Activated T-cell treated with anti-CD3 and anti-CD28 coated beads, Interleukin-2, amount 50 U/mL, for 24 hours (primary cell): ENCODE data around the gene PPP2R5D.

Experiments
- DNase-seq: peaks from one replicate; pipeline ENCODE4 v3.0.0-alpha.2; 2020
- H3K27ac Mint-ChIP-seq: 2 replicates; pipeline ENCODE4 v1.8.0; 2020; ENCODE audit warnings: mild to moderate bottlenecking, mixed read lengths
- H3K27me3 Mint-ChIP-seq: 2 replicates; pipeline ENCODE4 v1.8.0; 2020; ENCODE audit warnings: mixed read lengths
- H3K36me3 Mint-ChIP-seq: 2 replicates; pipeline ENCODE4 v1.8.0; 2020; ENCODE audit warnings: low read depth, mixed read lengths
- H3K4me1 Mint-ChIP-seq: 2 replicates; pipeline ENCODE4 v1.8.0; 2020; ENCODE audit warnings: low read depth, mixed read lengths
- H3K4me3 Mint-ChIP-seq: 2 replicates; pipeline ENCODE4 v1.8.0; 2020; ENCODE audit warnings: mild to moderate bottlenecking, moderate library complexity, mixed read lengths
- H3K9me3 Mint-ChIP-seq: 2 replicates; pipeline ENCODE4 v1.8.0; 2020; ENCODE audit warnings: mixed read lengths

Gene PPP2R5D

DNA sequence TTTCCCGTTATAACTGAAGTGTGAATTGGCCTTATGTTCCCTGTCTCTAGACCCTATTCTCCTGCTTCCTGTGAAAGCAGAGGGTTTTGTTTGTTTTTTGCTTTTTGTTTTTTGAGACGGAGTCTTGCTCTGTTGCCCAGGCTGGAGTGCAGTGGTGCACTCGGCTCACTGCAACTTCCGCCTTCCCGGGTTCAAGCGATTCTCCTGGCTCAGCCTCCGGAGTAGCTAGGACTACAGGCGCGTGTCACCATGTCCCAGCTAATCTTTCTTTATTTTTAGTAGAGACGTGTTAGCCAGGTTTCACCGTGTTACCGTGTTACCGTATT is 24.5 kb upstream of the PPP2R5D start:
- no peak for DNase-seq
- Mint-ChIP-seq H3K4me1 (peaks cover 15% of the 10 kb centered on the region), H3K36me3 (peaks cover 20% of the 10 kb centered on the region), H3K27ac (no peak overlapping the region), H3K4me3 (peak overlapping the region; percentile 65), H3K9me3 (no peaks in the 10 kb centered on the region), H3K27me3 (no peaks in the 10 kb centered on the region)

DNA sequence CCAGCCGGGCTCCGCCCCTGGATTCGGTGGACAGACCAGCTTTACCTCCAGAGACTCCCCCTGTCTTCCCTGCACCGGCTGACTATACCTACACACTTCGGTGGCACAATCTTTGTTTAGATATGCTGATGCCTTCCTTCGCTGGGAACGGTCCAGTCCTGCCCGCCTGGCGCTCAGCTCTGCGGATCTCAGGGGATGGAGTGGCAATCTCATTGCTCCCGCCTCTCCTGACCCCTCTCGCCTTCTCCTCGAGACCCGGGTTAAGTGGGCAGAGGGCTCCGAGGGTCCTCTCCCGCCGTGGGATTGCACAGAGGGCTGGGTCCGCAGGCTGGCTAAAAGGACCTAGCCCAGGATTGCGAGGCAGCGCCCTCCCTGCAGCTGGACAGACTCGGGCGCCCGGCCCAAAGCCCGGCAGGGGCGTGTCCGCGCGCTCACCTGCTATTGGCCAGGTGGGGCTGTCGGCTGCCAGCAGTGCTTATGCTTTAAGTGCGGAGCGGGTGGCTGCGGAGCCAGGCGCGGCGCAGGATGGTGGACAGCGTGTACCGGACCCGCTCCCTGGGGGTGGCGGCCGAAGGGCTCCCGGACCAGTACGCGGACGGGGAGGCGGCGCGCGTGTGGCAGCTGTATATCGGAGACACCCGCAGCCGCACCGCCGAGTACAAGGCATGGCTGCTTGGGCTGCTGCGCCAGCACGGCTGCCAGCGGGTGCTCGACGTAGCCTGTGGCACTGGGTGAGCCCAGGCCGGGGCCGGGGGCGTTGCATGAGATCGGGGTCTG is 23.9 kb upstream of the PPP2R5D start, which contains the start of gene GNMT:
TSS of gene GNMT (plus strand) at position 512 of the 777 bp plus-strand sequence. CDS start at position 526, 14 bp downstream.
- Mint-ChIP-seq H3K4me1 (peaks cover 15% of the 10 kb centered on the region), H3K4me3 (peak within 1 kb of the TSS; percentile 65), H3K27me3 (no peaks in the 10 kb centered on the region), H3K36me3 (peaks cover 22% of the 10 kb centered on the region), H3K9me3 (no peaks in the 10 kb centered on the region), H3K27ac (no peak within 1 kb of the TSS)
- peak; percentile 63 for DNase-seq

DNA sequence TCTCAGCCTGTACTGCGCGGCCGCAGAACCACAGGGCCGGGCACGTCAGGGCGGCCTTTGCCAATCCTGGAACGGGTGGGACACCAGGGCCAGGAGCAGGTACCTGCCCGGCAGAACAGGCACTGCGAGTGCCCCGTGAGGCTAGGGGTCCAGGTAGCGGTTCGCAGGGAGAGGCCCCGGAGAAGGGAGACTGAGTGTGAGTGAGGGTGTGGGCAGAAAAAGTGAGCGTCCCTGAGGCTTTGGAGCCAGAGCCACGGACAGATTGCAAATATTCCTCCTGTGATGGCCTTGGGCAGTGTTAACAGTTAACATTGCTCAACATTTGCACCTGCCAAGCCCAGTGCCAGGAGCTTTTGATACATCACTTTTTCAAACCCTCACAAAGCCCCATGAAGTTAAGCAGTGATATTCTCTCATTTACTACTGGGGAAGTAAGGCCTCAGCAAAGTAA is 23.3 kb upstream of the PPP2R5D start:
- no peak for DNase-seq
- Mint-ChIP-seq H3K27me3 (no peaks in the 10 kb centered on the region), H3K4me3 (peak overlapping the region; percentile 65), H3K36me3 (peaks cover 28% of the 10 kb centered on the region), H3K4me1 (peaks cover 15% of the 10 kb centered on the region), H3K27ac (no peak overlapping the region), H3K9me3 (no peaks in the 10 kb centered on the region)

DNA sequence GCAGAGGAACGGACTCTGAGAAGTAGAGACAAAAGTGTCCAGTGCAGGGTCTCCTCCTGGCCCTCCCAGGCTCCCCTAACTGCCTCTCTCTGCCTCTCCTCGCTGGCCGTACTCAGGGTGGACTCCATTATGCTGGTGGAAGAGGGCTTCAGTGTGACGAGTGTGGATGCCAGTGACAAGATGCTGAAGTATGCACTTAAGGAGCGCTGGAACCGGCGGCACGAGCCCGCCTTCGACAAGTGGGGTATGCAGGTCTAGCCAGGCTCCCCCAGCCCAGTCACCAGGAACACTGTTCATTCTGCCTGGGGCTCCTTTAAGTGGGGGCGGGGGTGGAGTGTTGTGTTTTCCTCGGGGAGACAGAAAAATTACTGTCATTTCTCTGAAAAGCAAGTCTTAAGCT is 22.3 kb upstream of the PPP2R5D start:
- H3K27me3 Mint-ChIP-seq, result no peaks in the 10 kb centered on the region
- no peaks in the 10 kb centered on the region for H3K9me3 Mint-ChIP-seq
- H3K4me1 Mint-ChIP-seq, result peaks cover 15% of the 10 kb centered on the region
- H3K4me3 Mint-ChIP-seq, result no peak overlapping the region
- H3K27ac Mint-ChIP-seq, result no peak overlapping the region
- DNase-seq, result no peak
- H3K36me3 Mint-ChIP-seq, result peaks cover 34% of the 10 kb centered on the region

DNA sequence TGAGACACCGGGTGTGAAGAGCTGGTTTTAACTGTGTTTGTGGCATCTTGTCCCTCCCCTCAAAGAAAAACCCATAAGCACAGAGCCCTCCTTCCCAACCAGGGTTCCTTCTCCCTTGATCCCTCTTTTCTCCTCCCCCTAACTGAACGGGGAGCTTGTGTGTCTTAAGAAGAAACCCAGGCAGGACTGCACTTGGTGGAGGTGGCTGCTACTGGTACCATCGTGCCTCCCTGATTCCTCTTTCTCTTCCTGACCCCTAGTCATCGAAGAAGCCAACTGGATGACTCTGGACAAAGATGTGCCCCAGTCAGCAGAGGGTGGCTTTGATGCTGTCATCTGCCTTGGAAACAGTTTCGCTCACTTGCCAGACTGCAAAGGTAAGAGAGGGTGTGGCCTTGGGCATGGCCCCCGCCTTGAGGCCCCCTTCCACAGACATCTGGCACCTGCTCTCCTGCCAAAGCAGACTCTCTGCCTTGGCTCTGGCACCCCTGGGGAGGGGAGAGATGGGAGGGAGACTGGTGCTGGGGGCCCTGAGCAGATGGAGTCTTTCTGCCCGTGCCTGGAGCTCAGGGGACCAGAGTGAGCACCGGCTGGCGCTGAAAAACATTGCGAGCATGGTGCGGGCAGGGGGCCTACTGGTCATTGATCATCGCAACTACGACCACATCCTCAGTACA is 21.7 kb upstream of the PPP2R5D start:
- DNase-seq, result no peak
- Mint-ChIP-seq H3K36me3 (peaks cover 40% of the 10 kb centered on the region), H3K4me1 (peaks cover 15% of the 10 kb centered on the region), H3K27ac (no peak overlapping the region), H3K4me3 (no peak overlapping the region), H3K9me3 (no peaks in the 10 kb centered on the region), H3K27me3 (no peaks in the 10 kb centered on the region)

DNA sequence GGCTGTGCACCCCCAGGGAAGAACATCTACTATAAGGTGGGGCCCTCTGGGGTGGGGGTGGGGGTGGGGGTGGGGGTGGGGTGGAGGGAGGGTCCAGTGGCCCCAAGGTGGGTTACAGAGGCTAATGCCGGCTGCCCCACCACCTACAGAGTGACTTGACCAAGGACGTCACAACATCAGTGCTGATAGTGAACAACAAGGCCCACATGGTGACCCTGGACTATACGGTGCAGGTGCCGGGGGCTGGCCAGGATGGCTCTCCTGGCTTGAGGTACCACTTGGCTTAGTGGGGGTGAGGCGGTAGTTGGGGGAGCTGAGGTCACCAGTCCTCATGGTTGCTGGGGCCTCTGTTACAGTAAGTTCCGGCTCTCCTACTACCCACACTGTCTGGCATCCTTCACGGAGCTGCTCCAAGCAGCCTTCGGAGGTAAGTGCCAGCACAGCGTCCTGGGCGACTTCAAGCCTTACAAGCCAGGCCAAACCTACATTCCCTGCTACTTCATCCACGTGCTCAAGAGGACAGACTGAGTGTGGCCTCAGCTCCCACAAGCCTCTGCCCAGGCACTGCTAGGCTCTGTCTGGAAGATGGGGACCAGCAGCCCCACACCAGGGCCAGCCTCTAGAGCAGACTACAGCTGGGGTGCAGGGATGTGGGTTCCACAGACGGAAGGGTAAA is 21.1 kb upstream of the PPP2R5D start:
- peaks cover 44% of the 10 kb centered on the region for H3K36me3 Mint-ChIP-seq
- H3K27ac Mint-ChIP-seq, result no peak overlapping the region
- H3K4me3 Mint-ChIP-seq, result no peak overlapping the region
- no peaks in the 10 kb centered on the region for H3K9me3 Mint-ChIP-seq
- no peaks in the 10 kb centered on the region for H3K27me3 Mint-ChIP-seq
- DNase-seq, result no peak
- peaks cover 15% of the 10 kb centered on the region for H3K4me1 Mint-ChIP-seq

DNA sequence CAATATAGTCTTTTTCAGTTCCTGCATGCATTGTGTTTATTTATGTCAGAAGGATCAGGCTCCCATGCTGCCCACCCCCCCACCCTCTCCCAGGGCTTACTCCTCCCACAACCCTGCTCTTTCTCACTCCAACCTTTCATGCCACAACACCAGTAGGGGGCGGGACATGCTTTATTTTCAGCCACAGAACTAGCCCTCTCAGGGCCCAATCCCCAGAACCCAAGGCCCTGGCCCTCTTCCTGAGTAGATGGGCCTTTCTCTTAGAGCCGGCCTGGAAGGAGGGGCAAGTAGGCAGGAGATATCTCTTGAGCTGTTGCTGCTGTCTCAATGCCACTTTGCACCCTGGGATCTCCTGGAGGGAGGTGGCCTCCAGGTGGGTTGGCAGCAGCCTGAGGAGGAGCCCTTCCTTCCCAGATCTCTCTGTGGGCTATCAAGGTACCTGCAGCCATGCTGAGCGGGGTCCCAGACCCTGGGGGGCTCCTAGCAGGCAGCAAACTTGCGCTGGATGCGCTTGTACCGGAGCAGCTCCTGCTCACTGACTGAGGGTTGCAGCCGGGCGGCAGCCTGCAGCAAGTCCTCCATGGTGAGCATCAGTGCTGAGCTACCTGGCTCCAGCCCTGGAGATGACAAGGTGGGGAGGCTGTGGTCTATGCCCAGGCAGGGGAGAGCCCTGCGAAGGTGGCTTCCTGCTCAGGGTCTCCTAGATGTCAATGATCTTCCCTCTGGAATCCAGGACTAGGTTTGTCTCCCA is 20.3 kb upstream of the PPP2R5D start:
- no peak for DNase-seq
- Mint-ChIP-seq H3K36me3 (peaks cover 49% of the 10 kb centered on the region), H3K4me3 (no peak overlapping the region), H3K9me3 (no peaks in the 10 kb centered on the region), H3K27me3 (no peaks in the 10 kb centered on the region), H3K4me1 (peaks cover 15% of the 10 kb centered on the region), H3K27ac (no peak overlapping the region)

DNA sequence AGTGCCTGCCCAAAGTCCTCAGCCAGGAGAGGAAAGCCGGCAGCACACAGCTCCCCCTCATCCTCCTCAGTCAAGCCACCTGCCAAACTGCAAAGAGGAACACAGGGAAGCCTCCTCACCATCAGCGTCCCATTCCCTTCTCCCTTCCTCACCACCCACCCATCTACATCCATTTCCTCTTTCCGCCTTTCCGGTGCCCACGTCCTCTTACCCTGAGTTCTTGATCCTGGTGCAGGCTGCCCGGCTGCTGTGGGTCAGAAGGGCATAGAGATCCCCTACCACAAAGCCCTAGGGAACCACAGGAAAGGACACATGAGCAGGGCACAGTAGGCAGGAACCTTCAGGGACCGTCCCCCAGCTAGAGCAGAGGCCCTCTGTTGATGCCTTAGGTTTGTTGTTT is 17.8 kb upstream of the PPP2R5D start:
- Mint-ChIP-seq H3K36me3 (peaks cover 51% of the 10 kb centered on the region), H3K27ac (no peak overlapping the region), H3K4me1 (peaks cover 10% of the 10 kb centered on the region), H3K9me3 (no peaks in the 10 kb centered on the region), H3K4me3 (no peak overlapping the region), H3K27me3 (no peaks in the 10 kb centered on the region)
- DNase-seq, result no peak

DNA sequence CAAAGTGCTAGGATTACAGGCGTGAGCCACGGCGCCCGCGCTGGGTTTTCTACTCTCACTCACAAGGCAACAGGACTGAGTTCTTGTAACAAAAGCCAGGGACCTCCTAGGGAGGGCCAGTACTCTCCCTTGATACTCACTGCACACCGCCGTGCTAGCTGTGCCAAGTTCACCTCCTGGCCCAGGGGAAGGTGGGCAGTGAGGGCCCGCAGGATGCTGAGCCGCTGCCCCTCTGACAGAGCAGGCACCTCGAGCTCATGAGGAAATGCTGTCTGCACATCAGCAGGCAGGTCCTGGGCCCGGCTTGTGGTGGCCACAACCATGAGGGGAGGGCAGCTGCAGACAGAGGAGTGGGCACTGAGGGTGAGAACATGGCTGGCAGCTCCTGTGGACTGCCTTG is 17.1 kb upstream of the PPP2R5D start:
- Mint-ChIP-seq H3K4me3 (no peak overlapping the region), H3K36me3 (peaks cover 45% of the 10 kb centered on the region), H3K9me3 (no peaks in the 10 kb centered on the region), H3K27ac (no peak overlapping the region), H3K4me1 (peaks cover 12% of the 10 kb centered on the region), H3K27me3 (no peaks in the 10 kb centered on the region)
- DNase-seq, result no peak

DNA sequence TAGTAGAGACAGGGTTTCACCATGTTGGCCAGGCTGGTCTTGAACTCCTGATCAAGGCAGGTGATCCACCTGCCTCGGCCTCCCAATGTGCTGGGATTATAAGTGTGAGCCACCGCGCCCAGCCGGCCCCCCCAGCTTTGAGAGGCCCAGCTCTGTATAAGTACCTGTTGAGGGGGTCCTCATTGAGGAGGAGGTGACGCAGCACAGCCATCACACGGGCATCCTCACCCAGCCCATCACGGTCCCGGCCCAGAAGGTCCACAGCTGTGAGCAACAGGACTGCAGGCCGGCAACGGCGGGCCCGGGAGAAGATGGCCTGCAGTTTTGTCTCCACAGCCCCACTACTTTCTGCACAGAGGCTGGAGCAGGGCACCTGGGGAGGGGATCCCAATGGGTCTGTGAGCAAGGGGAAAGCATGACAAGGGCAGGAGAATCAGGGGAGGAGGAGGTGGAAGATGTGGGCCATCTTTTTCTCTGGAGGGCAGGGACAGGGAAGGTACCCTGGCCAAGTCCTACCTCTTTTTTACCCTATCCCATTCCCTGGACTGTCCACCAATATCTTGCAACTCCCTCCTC is 16.2 kb upstream of the PPP2R5D start:
- peaks cover 12% of the 10 kb centered on the region for H3K4me1 Mint-ChIP-seq
- H3K36me3 Mint-ChIP-seq, result peaks cover 38% of the 10 kb centered on the region
- H3K27ac Mint-ChIP-seq, result no peak overlapping the region
- H3K4me3 Mint-ChIP-seq, result no peak overlapping the region
- no peaks in the 10 kb centered on the region for H3K9me3 Mint-ChIP-seq
- no peaks in the 10 kb centered on the region for H3K27me3 Mint-ChIP-seq
- no peak for DNase-seq

DNA sequence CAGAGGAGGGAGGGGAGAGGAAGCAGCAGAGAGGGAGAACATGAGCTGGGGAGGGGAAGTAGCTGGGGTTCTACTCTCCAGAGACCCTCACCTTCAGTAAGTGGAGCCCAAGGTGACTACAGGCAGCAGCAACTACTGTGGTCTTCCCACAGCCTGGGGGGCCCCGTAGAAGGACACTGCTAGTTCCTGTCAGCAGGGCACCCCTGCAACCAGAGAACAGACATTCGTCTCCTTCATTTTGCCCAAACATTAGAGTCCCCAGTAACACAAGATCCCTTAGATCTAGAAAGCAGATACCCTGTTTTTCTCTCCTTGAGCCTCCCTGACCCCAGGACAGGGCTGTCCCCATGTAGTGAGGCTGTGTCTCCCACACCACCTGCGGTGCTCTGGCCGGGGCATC is 15.6 kb upstream of the PPP2R5D start:
- no peak for DNase-seq
- no peak overlapping the region for H3K27ac Mint-ChIP-seq
- H3K36me3 Mint-ChIP-seq, result peaks cover 40% of the 10 kb centered on the region
- H3K27me3 Mint-ChIP-seq, result no peaks in the 10 kb centered on the region
- no peak overlapping the region for H3K4me3 Mint-ChIP-seq
- peaks cover 12% of the 10 kb centered on the region for H3K4me1 Mint-ChIP-seq
- H3K9me3 Mint-ChIP-seq, result no peaks in the 10 kb centered on the region

DNA sequence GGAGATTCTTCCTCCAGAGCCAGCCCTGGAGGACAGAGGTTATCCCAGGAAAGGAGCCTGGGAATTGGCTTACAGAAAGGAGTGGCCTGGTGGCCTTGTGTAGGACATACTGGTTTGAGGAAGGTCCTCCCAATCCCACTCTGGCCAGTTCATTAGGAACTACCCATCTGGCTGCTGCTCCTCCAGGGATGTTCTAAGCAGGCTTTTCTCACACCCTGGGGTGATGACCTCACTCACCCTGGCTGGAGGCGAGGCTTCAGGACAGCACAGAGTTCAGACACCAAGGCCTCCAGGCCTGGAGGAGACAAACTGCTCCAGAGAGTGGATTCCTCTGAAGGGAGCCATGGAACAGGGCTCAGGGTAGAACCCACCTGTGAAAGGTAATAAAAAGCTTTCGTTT is 14.9 kb upstream of the PPP2R5D start:
- no peaks in the 10 kb centered on the region for H3K27me3 Mint-ChIP-seq
- H3K27ac Mint-ChIP-seq, result no peak overlapping the region
- H3K36me3 Mint-ChIP-seq, result peaks cover 41% of the 10 kb centered on the region
- no peaks in the 10 kb centered on the region for H3K9me3 Mint-ChIP-seq
- no peak for DNase-seq
- peaks cover 14% of the 10 kb centered on the region for H3K4me1 Mint-ChIP-seq
- no peak overlapping the region for H3K4me3 Mint-ChIP-seq

DNA sequence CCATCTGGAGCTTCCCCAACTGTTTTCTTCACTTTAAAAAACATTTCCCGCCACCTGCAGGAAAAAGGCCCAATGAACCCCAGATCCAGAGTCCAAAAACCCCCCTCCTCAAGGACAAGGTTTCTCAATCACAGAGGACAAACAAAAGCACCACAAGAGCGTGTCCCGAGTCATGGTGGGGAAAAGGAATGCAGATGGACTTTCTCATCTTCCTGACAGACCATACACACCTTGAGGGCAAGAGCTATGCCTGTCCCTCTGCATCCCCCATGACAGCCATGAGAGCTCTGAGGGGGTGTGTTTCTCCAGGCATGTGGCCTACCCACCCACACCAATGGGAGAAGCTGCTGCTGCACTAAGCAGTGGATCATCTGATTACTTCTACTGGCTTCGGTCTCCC is 14.4 kb upstream of the PPP2R5D start:
- H3K4me3 Mint-ChIP-seq, result no peak overlapping the region
- no peak overlapping the region for H3K27ac Mint-ChIP-seq
- no peaks in the 10 kb centered on the region for H3K9me3 Mint-ChIP-seq
- H3K27me3 Mint-ChIP-seq, result no peaks in the 10 kb centered on the region
- DNase-seq, result no peak
- H3K36me3 Mint-ChIP-seq, result peaks cover 40% of the 10 kb centered on the region
- H3K4me1 Mint-ChIP-seq, result peaks cover 19% of the 10 kb centered on the region
